Nephron progenitor cell (in vitro differentiated cells): ENCODE data around the gene ITFG1.

Source experiments
- DNase-seq: peaks from one replicate; pipeline ENCODE4 v3.0.0; 2021
- H3K27ac Mint-ChIP-seq: 2 replicates; pipeline ENCODE4 v1.8.0; 2021; ENCODE audit warnings: mild to moderate bottlenecking, moderate library complexity, mixed read lengths
- H3K27me3 Mint-ChIP-seq: 2 replicates; pipeline ENCODE4 v1.8.0; 2021; ENCODE audit warnings: mild to moderate bottlenecking, low read depth, mixed read lengths; ENCODE audit not compliant: poor library complexity
- H3K36me3 Mint-ChIP-seq: 2 replicates; pipeline ENCODE4 v1.8.0; 2021; ENCODE audit warnings: low read depth, mixed read lengths
- H3K4me1 Mint-ChIP-seq: 2 replicates; pipeline ENCODE4 v1.8.0; 2021; ENCODE audit warnings: mixed read lengths
- H3K4me3 Mint-ChIP-seq: 2 replicates; pipeline ENCODE4 v1.8.0; 2021; ENCODE audit warnings: mild to moderate bottlenecking, moderate library complexity, mixed read lengths
- H3K9me3 Mint-ChIP-seq: 2 replicates; pipeline ENCODE4 v1.8.0; 2021; ENCODE audit warnings: mild to moderate bottlenecking, moderate library complexity, mixed read lengths
- TF ChIP-seq, protein P1 (sequence below): fragments of 200-600 bp; sonication (generic); IDR thresholded peaks from 2 replicates; pipeline ENCODE4 v1.5.0; 2021; ENCODE audit warnings: antibody characterized with exemption

The ITFG1 gene

GRCh38 chr16:47129755-47130435 is 331.0 kb downstream of the ITFG1 start:
- Mint-ChIP-seq H3K27me3 (no peaks in the 10 kb centered on the region), H3K4me1 (peaks cover 19% of the 10 kb centered on the region), H3K27ac (peak overlapping the region; percentile 90), H3K9me3 (peaks cover 9% of the 10 kb centered on the region), H3K4me3 (no peak overlapping the region), H3K36me3 (peaks cover 50% of the 10 kb centered on the region)
- TF ChIP-seq, protein P1, sequence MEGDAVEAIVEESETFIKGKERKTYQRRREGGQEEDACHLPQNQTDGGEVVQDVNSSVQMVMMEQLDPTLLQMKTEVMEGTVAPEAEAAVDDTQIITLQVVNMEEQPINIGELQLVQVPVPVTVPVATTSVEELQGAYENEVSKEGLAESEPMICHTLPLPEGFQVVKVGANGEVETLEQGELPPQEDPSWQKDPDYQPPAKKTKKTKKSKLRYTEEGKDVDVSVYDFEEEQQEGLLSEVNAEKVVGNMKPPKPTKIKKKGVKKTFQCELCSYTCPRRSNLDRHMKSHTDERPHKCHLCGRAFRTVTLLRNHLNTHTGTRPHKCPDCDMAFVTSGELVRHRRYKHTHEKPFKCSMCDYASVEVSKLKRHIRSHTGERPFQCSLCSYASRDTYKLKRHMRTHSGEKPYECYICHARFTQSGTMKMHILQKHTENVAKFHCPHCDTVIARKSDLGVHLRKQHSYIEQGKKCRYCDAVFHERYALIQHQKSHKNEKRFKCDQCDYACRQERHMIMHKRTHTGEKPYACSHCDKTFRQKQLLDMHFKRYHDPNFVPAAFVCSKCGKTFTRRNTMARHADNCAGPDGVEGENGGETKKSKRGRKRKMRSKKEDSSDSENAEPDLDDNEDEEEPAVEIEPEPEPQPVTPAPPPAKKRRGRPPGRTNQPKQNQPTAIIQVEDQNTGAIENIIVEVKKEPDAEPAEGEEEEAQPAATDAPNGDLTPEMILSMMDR = no peak
- no peak for DNase-seq

DNA sequence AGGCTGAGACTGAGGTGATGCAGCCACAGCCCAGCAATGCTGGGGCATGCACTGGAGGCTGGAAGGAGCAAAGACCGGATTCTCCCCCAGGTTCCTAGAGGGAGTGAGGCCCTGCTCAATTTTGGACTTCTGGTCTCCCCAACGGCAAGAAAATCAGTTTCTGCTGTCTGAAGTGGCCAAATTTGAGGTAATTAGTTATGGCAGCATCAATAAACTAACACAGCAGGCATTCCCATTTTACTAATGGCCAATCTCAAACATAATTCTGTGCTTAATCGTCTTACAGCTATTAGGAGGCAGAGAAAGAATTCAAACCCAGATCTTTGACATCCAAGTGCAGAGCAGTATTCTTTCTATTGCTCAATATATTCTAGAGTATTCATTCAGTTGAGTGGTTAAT is 333.3 kb downstream of the ITFG1 start:
- Mint-ChIP-seq H3K36me3 (peaks cover 48% of the 10 kb centered on the region), H3K27me3 (no peaks in the 10 kb centered on the region), H3K4me1 (peaks cover 19% of the 10 kb centered on the region), H3K9me3 (peaks cover 9% of the 10 kb centered on the region), H3K27ac (no peak overlapping the region), H3K4me3 (no peak overlapping the region)
- TF ChIP-seq, protein P1 = no peak
- DNase-seq = no peak

- Mint-ChIP-seq H3K4me3 (no peak overlapping the region), H3K27me3 (no peaks in the 10 kb centered on the region), H3K27ac (no peak overlapping the region), H3K4me1 (peaks cover 17% of the 10 kb centered on the region), H3K9me3 (peaks cover 9% of the 10 kb centered on the region), H3K36me3 (peaks cover 59% of the 10 kb centered on the region)
- no peak for DNase-seq
- TF ChIP-seq, protein P1 = no peak
Measured at GRCh38 chr16:47125757-47126156, 335.1 kb downstream of the ITFG1 start.

DNA sequence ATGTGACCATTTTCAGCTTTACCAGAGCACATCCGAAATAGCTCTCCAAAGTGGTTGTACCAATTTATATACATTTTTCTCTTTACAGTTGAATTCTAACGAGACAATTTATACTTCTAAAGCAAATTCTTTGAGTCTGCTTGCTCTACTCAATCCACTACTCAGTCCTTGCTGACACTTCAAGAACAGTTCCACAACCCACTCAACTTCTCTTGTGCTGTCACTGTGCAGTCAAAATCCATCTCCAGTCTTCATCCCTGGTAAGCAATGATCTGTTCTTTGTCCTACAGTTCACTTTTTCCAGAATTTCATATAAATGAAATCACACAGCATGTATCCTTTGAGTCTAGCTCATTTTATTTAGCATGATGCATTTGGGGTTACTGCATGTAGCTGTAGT is 347.7 kb downstream of the ITFG1 start:
- TF ChIP-seq, protein P1 = no peak
- H3K9me3 Mint-ChIP-seq = no peaks in the 10 kb centered on the region
- no peaks in the 10 kb centered on the region for H3K4me1 Mint-ChIP-seq
- no peak overlapping the region for H3K27ac Mint-ChIP-seq
- H3K4me3 Mint-ChIP-seq = no peak overlapping the region
- no peaks in the 10 kb centered on the region for H3K27me3 Mint-ChIP-seq
- H3K36me3 Mint-ChIP-seq = peaks cover 28% of the 10 kb centered on the region
- DNase-seq = no peak

DNA sequence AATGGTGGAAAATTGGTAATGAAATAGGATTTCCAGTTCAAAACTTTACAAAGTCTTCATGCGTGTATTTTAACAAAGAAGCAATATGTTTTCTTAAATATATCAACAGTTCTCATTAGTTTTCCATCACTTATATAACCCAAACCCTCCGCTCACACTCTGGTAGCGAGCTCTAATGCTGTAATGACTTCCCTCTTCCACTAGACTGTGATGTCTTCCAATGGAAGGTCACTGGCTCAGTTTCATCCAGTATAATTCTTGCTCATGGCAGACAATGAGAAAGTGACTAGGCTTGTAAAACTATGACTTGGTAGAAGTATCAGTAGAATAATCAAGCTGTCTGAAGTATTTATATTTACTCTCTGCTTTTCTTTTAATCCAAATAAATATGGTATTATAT is 349.9 kb downstream of the ITFG1 start:
- peaks cover 26% of the 10 kb centered on the region for H3K36me3 Mint-ChIP-seq
- no peak for DNase-seq
- H3K27me3 Mint-ChIP-seq = no peaks in the 10 kb centered on the region
- no peaks in the 10 kb centered on the region for H3K9me3 Mint-ChIP-seq
- TF ChIP-seq, protein P1 = no peak
- H3K4me3 Mint-ChIP-seq = no peak overlapping the region
- no peaks in the 10 kb centered on the region for H3K4me1 Mint-ChIP-seq
- no peak overlapping the region for H3K27ac Mint-ChIP-seq

GRCh38 chr16:47109361-47109760 is 351.5 kb downstream of the ITFG1 start:
- Mint-ChIP-seq H3K4me1 (no peaks in the 10 kb centered on the region), H3K27me3 (no peaks in the 10 kb centered on the region), H3K36me3 (peaks cover 30% of the 10 kb centered on the region), H3K9me3 (no peaks in the 10 kb centered on the region), H3K27ac (no peak overlapping the region), H3K4me3 (no peak overlapping the region)
- TF ChIP-seq, protein P1 = no peak
- no peak for DNase-seq
